ENCODE results near the gene KIAA1671.

DNA sequence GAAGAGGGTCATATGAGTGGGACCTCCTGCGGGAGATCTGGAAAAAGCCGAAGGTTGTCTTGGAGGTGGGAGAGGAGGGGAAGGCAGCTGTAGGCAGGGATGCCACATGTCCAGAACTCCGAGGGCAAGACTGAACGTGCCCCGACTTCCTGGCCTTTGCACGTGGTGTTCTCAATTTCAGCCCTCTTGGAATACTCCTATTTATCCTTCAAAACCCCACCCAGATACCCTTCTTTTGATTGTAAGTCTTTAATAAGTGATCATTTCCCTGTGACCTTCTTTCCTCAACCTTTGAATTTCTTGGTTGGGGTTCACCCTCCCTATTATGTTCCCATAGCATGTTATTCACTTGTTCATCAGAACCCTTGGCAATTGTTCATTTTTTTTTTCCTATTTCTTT lies 151.9 kb downstream of the KIAA1671 start:
- TF ChIP-seq, protein P1, sequence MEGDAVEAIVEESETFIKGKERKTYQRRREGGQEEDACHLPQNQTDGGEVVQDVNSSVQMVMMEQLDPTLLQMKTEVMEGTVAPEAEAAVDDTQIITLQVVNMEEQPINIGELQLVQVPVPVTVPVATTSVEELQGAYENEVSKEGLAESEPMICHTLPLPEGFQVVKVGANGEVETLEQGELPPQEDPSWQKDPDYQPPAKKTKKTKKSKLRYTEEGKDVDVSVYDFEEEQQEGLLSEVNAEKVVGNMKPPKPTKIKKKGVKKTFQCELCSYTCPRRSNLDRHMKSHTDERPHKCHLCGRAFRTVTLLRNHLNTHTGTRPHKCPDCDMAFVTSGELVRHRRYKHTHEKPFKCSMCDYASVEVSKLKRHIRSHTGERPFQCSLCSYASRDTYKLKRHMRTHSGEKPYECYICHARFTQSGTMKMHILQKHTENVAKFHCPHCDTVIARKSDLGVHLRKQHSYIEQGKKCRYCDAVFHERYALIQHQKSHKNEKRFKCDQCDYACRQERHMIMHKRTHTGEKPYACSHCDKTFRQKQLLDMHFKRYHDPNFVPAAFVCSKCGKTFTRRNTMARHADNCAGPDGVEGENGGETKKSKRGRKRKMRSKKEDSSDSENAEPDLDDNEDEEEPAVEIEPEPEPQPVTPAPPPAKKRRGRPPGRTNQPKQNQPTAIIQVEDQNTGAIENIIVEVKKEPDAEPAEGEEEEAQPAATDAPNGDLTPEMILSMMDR (IDR thresholded peaks at IDR 0.05; ENCODE audit: low read length) = no peak
- no peak for TF ChIP-seq EZH2 (IDR thresholded peaks at IDR 0.05; ENCODE audit: borderline replicate concordance, low read length)
